ENCODE data around the gene PTPN12. TPM values are rescaled to one million over a fixed set of nuclear protein-coding genes. Genes with fewer than 3 reads are reported as not detected.
A peak's percentile ranks its signal among the peaks of the same experiment; 100 is the strongest.

The PTPN12 gene
- total and polyA plus RNA-seq, 2 donors (not counting 1 experiment from before 2014, with no cell fraction given) = 42.3 to 47.8 TPM

DNA sequence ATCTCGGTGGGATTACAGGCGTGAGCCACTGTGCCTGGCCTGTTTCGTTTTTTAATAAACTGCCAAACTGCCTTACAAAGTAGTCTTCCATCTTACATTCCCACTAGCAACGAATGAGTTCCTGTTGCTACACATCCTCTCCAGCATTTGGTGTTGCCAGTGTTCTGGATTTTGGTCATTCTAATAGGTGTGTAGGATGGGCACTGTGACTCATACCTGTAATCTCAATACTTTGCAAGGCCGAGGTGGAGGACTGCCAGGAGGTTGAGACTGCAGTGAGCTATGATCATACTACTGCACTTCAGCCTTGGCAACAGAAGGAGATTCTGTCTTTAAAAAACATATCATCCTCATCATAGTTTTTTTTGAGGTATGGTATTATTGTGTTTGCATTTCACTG lies 137.8 kb downstream of the PTPN12 start:
- no peak overlapping the region for H3K4me2 ChIP-seq (ENCODE audit: extremely low read depth, insufficient read depth, low read length)
- H3K79me2 ChIP-seq (ENCODE audit: control insufficient read depth, insufficient read depth, low read length) = no peaks in the 10 kb centered on the region
- no peaks in the 10 kb centered on the region for H4K20me1 ChIP-seq (ENCODE audit: control insufficient read depth, extremely low read depth, insufficient read depth, low read length)
- peak in 1 of 2 donors; percentile 80 for DNase-seq (ENCODE audit: low read depth in 2 of 2)
- TF ChIP-seq EZH2 (IDR thresholded peaks at IDR 0.05; ENCODE audit: low read length, missing control alignments) = no peak
- TF ChIP-seq, protein P1, sequence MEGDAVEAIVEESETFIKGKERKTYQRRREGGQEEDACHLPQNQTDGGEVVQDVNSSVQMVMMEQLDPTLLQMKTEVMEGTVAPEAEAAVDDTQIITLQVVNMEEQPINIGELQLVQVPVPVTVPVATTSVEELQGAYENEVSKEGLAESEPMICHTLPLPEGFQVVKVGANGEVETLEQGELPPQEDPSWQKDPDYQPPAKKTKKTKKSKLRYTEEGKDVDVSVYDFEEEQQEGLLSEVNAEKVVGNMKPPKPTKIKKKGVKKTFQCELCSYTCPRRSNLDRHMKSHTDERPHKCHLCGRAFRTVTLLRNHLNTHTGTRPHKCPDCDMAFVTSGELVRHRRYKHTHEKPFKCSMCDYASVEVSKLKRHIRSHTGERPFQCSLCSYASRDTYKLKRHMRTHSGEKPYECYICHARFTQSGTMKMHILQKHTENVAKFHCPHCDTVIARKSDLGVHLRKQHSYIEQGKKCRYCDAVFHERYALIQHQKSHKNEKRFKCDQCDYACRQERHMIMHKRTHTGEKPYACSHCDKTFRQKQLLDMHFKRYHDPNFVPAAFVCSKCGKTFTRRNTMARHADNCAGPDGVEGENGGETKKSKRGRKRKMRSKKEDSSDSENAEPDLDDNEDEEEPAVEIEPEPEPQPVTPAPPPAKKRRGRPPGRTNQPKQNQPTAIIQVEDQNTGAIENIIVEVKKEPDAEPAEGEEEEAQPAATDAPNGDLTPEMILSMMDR (conservative IDR thresholded peaks at IDR 0.05 in 1 of 2, IDR thresholded peaks at IDR 0.05 in 1 of 2; ENCODE audit: low read depth in 1 of 2, low read length in 2 of 2) = no peak
- no peaks in the 10 kb centered on the region for H3K36me3 ChIP-seq (ENCODE audit: control insufficient read depth, insufficient read depth, low read length)
- no peak overlapping the region for H3K27ac ChIP-seq (ENCODE audit: insufficient read depth, low read length)
- H3K4me3 ChIP-seq (replicated peaks in 1 of 4; ENCODE audit: control extremely low read depth in 1 of 4, insufficient read depth in 1 of 4, low read depth in 3 of 4, low read length in 4 of 4) = no peak overlapping the region
- no peak overlapping the region for H3K9ac ChIP-seq (ENCODE audit: insufficient read depth, low read length)
- no peaks in the 10 kb centered on the region for H3K9me3 ChIP-seq (ENCODE audit: control insufficient read depth, insufficient read depth, low read depth, low read length)
- H2AFZ ChIP-seq (ENCODE audit: low read length) = no peak overlapping the region
- H3K4me1 ChIP-seq (ENCODE audit: control insufficient read depth, extremely low read depth, insufficient read depth, low read length) = no peaks in the 10 kb centered on the region
- H3K27me3 ChIP-seq (ENCODE audit: control insufficient read depth, insufficient read depth, low read length) = no peaks in the 10 kb centered on the region

DNA sequence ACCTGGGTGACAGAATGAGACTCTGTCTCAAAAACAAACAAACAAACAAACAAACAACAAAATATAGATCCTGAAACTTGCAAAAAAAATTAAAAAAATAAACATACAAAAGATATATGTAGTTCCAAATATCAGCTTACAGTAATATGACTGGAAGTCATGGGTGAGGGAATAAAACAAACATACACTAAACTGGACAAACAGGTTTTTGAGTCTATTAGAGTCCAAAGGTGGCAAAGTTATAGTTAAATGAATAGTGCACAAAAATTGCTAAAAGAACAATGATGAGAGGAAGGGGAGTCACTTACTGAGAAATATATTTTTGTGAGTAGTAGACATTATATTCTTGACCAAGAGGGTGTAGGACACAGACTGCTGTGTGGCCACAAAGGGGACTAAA lies 142.5 kb downstream of the PTPN12 start:
- H3K79me2 ChIP-seq (ENCODE audit: control insufficient read depth, insufficient read depth, low read length) = no peaks in the 10 kb centered on the region
- H3K9ac ChIP-seq (ENCODE audit: insufficient read depth, low read length) = no peak overlapping the region
- H3K27me3 ChIP-seq (ENCODE audit: control insufficient read depth, insufficient read depth, low read length) = no peaks in the 10 kb centered on the region
- DNase-seq (ENCODE audit: low read depth in 2 of 2) = no peak
- no peak overlapping the region for H2AFZ ChIP-seq (ENCODE audit: low read length)
- H3K9me3 ChIP-seq (ENCODE audit: control insufficient read depth, insufficient read depth, low read depth, low read length) = no peaks in the 10 kb centered on the region
- H3K4me1 ChIP-seq (ENCODE audit: control insufficient read depth, extremely low read depth, insufficient read depth, low read length) = no peaks in the 10 kb centered on the region
- TF ChIP-seq, protein P1 (conservative IDR thresholded peaks at IDR 0.05 in 1 of 2, IDR thresholded peaks at IDR 0.05 in 1 of 2; ENCODE audit: low read depth in 1 of 2, low read length in 2 of 2) = no peak
- TF ChIP-seq EZH2 (IDR thresholded peaks at IDR 0.05; ENCODE audit: low read length, missing control alignments) = no peak
- no peak overlapping the region for H3K4me3 ChIP-seq (replicated peaks in 1 of 4; ENCODE audit: control extremely low read depth in 1 of 4, insufficient read depth in 1 of 4, low read depth in 3 of 4, low read length in 4 of 4)
- H3K27ac ChIP-seq (ENCODE audit: insufficient read depth, low read length) = no peak overlapping the region
- H3K36me3 ChIP-seq (ENCODE audit: control insufficient read depth, insufficient read depth, low read length) = no peaks in the 10 kb centered on the region
- no peaks in the 10 kb centered on the region for H4K20me1 ChIP-seq (ENCODE audit: control insufficient read depth, extremely low read depth, insufficient read depth, low read length)
- H3K4me2 ChIP-seq (ENCODE audit: extremely low read depth, insufficient read depth, low read length) = no peak overlapping the region

DNA sequence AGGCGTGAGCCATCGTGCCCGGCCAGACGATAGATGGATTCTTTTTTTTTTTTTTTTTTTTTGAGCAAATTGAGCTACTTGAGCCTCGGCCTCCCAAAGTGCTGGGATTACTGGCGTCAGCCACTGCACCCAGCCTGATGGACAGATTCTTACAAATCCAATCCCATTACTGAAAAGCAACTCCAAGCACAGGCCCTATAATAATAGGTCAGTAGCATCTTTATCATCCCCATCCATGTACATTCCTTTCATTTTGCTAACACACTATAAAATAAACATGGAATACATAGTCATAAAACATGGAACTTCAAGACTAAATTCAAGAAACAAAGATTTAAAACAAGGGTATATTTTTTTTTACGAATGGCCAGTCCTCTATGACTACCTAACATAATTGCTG lies 143.2 kb downstream of the PTPN12 start:
- DNase-seq (ENCODE audit: low read depth in 2 of 2) = no peak
- H2AFZ ChIP-seq (ENCODE audit: low read length) = no peak overlapping the region
- no peaks in the 10 kb centered on the region for H3K36me3 ChIP-seq (ENCODE audit: control insufficient read depth, insufficient read depth, low read length)
- H3K27ac ChIP-seq (ENCODE audit: insufficient read depth, low read length) = no peak overlapping the region
- H4K20me1 ChIP-seq (ENCODE audit: control insufficient read depth, extremely low read depth, insufficient read depth, low read length) = no peaks in the 10 kb centered on the region
- H3K79me2 ChIP-seq (ENCODE audit: control insufficient read depth, insufficient read depth, low read length) = peaks cover 2% of the 10 kb centered on the region
- no peaks in the 10 kb centered on the region for H3K9me3 ChIP-seq (ENCODE audit: control insufficient read depth, insufficient read depth, low read depth, low read length)
- TF ChIP-seq, protein P1 (conservative IDR thresholded peaks at IDR 0.05 in 1 of 2, IDR thresholded peaks at IDR 0.05 in 1 of 2; ENCODE audit: low read depth in 1 of 2, low read length in 2 of 2) = no peak
- TF ChIP-seq EZH2 (IDR thresholded peaks at IDR 0.05; ENCODE audit: low read length, missing control alignments) = no peak
- H3K4me2 ChIP-seq (ENCODE audit: extremely low read depth, insufficient read depth, low read length) = no peak overlapping the region
- H3K4me3 ChIP-seq (replicated peaks in 1 of 4; ENCODE audit: control extremely low read depth in 1 of 4, insufficient read depth in 1 of 4, low read depth in 3 of 4, low read length in 4 of 4) = no peak overlapping the region
- no peaks in the 10 kb centered on the region for H3K4me1 ChIP-seq (ENCODE audit: control insufficient read depth, extremely low read depth, insufficient read depth, low read length)
- no peaks in the 10 kb centered on the region for H3K27me3 ChIP-seq (ENCODE audit: control insufficient read depth, insufficient read depth, low read length)
- no peak overlapping the region for H3K9ac ChIP-seq (ENCODE audit: insufficient read depth, low read length)
